A673 (cell line): ENCODE data around the gene LPP. TPM values are rescaled to one million over a fixed set of nuclear protein-coding genes. Genes with fewer than 3 reads are reported as not detected.

ENCODE experiments used
- BruUV-seq: library from RNA; stranded (reverse); fragments of 400-500 nt; replicated peaks from 2 replicates; lab custom pipeline; 2021; lab: Mats Ljungman, UMichigan
- CTCF ChIA-PET: fragments of 300-600 bp; sonication (Branson Sonifier 250); formaldehyde crosslinking; loops from one replicate; lab custom pipeline; 2022; ENCODE audit warnings: antibody characterized with exemption; lab: Charles Lee
- POLR2A ChIA-PET: fragments of 300-600 bp; sonication (Branson Sonifier 250); formaldehyde crosslinking; loops from one replicate; lab custom pipeline; 2022; ENCODE audit warnings: antibody characterized with exemption; ENCODE audit not compliant: low non-redundant PET; lab: Charles Lee
- DNase-seq: peaks from one replicate; pipeline ENCODE4 v3.0.0-alpha.2; 2015; ENCODE audit warnings: low spot score
- H3K27ac ChIP-seq: fragments of 200-600 bp; sonication (generic); 2 replicates; pipeline ENCODE4 v1.5.1; 2016; ENCODE audit warnings: mixed run types, low read depth, mild to moderate bottlenecking, mixed read lengths, antibody characterized with exemption, low read length; ENCODE audit not compliant: poor library complexity, severe bottlenecking
- H3K27me3 ChIP-seq: fragments of 200-600 bp; sonication (generic); replicated peaks from 2 replicates; pipeline ENCODE4 v1.6.1; 2017; ENCODE audit warnings: mixed run types, low read depth, mild to moderate bottlenecking, mixed read lengths, antibody characterized with exemption, low read length; ENCODE audit not compliant: insufficient read depth, poor library complexity
- H3K36me3 ChIP-seq: fragments of 200-600 bp; sonication (generic); 2 replicates; pipeline ENCODE4 v1.6.1; 2016; ENCODE audit warnings: mixed run types, mild to moderate bottlenecking, mixed read lengths, antibody characterized with exemption, low read length; ENCODE audit not compliant: insufficient read depth, poor library complexity, severe bottlenecking
- H3K4me1 ChIP-seq: fragments of 200-600 bp; sonication (generic); 2 replicates; pipeline ENCODE4 v1.6.1; 2017; ENCODE audit warnings: mixed run types, mild to moderate bottlenecking, mixed read lengths, antibody characterized with exemption, low read length; ENCODE audit not compliant: insufficient read depth, poor library complexity, severe bottlenecking
- H3K4me3 ChIP-seq: fragments of 200-600 bp; sonication (generic); 2 replicates; pipeline ENCODE4 v1.5.1; 2016; ENCODE audit warnings: low read depth, mixed run types, mild to moderate bottlenecking, mixed read lengths, low read length; ENCODE audit not compliant: poor library complexity, severe bottlenecking
- H3K9me3 ChIP-seq: fragments of 200-600 bp; sonication (generic); 2 replicates; pipeline ENCODE4 v1.6.1; 2016; ENCODE audit warnings: mixed run types, low read depth, mild to moderate bottlenecking, mixed read lengths, antibody characterized with exemption, low read length; ENCODE audit not compliant: poor library complexity, severe bottlenecking
- CTCF ChIP-seq: fragments of 300-800, 200-600 bp; sonication (generic); conservative IDR thresholded peaks from 2 replicates; pipeline ENCODE4 v1.5.1; 2017; ENCODE audit warnings: low read depth, mild to moderate bottlenecking, antibody characterized with exemption, low read length, moderate library complexity, mixed read lengths
- EZH2 ChIP-seq: fragments of 200-600 bp; sonication (generic); IDR thresholded peaks from 2 replicates; pipeline ENCODE4 v1.6.1; 2017; ENCODE audit warnings: borderline replicate concordance, low read depth, mild to moderate bottlenecking, mixed read lengths, antibody characterized with exemption, low read length; ENCODE audit not compliant: poor library complexity, severe bottlenecking
- intact Hi-C: fragments of 100-400 bp; cut with micrococcal nuclease; formaldehyde crosslinking; loops from one replicate; pipeline ENCODE4 v1.10.0; 2022; ENCODE audit not compliant: unreplicated experiment
- total RNA-seq: library from RNA; stranded (reverse); gene quantifications from 2 replicates; pipeline ENCODE4 v1.2.3, GENCODE V29; 2021

LPP gene
- total RNA-seq, 1 experiment from 2014 or later: 39.7 TPM

- no peaks in the 10 kb centered on the region for H3K9me3 ChIP-seq
- intact Hi-C loops: no loop called here
- H3K27me3 ChIP-seq: no peaks in the 10 kb centered on the region
- no TSS peak for BruUV-seq
- DNase-seq: no peak
- no peak overlapping the region for H3K4me3 ChIP-seq
- POLR2A ChIA-PET: no interaction called here
- CTCF ChIA-PET: no interaction called here
- TF ChIP-seq EZH2 (no peak), CTCF (no peak)
- H3K27ac ChIP-seq: no peak overlapping the region
- H3K36me3 ChIP-seq: no peaks in the 10 kb centered on the region
- H3K4me1 ChIP-seq: no peaks in the 10 kb centered on the region
Measured at GRCh38 chr3:188698436-188698835, 544.5 kb downstream of the LPP start.

- ChIA-PET POLR2A (no interaction called here), CTCF (no interaction called here)
- Histone ChIP-seq H3K4me1 (no peaks in the 10 kb centered on the region), H3K27ac (no peak overlapping the region), H3K9me3 (no peaks in the 10 kb centered on the region), H3K36me3 (no peaks in the 10 kb centered on the region), H3K27me3 (no peaks in the 10 kb centered on the region), H3K4me3 (no peak overlapping the region)
- no peak for DNase-seq
- intact Hi-C loops: no loop called here
- no TSS peak for BruUV-seq
- TF ChIP-seq CTCF: no peak
- no peak for TF ChIP-seq EZH2
Measured at GRCh38 chr3:188700501-188700900, 546.5 kb downstream of the LPP start.

GRCh38 chr3:188700918-188701317 lies 547.0 kb downstream of the LPP start:
- H3K4me1 ChIP-seq: no peaks in the 10 kb centered on the region
- H3K4me3 ChIP-seq: no peak overlapping the region
- H3K36me3 ChIP-seq: no peaks in the 10 kb centered on the region
- H3K9me3 ChIP-seq: no peaks in the 10 kb centered on the region
- no peak for DNase-seq
- TF ChIP-seq CTCF (no peak), EZH2 (no peak)
- POLR2A ChIA-PET: no interaction called here
- no TSS peak for BruUV-seq
- H3K27ac ChIP-seq: no peak overlapping the region
- CTCF ChIA-PET: no interaction called here
- no peaks in the 10 kb centered on the region for H3K27me3 ChIP-seq
- intact Hi-C loops: no loop called here
